LNCaP clone FGC (cell line): ENCODE results near the gene HLA-DQA1.
"Not testable (repeated sequence)": the region's sequence is repeated elsewhere in the genome, so short reads cannot be mapped to it uniquely, and the experiment has no call there.

Experiments used
- DNase-seq: peaks from one replicate; pipeline ENCODE4 v3.0.0-alpha.2; 2011; ENCODE audit warnings: low read depth
- H3K4me3 ChIP-seq: 2 replicates; pipeline ENCODE4 v1.5.1; 2011; ENCODE audit warnings: mild to moderate bottlenecking, low read depth, low read length, control low read depth
- CTCF ChIP-seq: IDR thresholded peaks from 2 replicates; pipeline ENCODE4 v1.5.1; 2012; ENCODE audit warnings: mild to moderate bottlenecking; ENCODE audit not compliant: control insufficient read depth, insufficient read depth; ENCODE audit errors: extremely low read depth

The HLA-DQA1 gene

GRCh38 chr6:32621372-32621771 lies 15.8 kb upstream of the HLA-DQA1 start:
- TF ChIP-seq CTCF = no peak
- DNase-seq = no peak
- H3K4me3 ChIP-seq = no peak overlapping the region

DNA sequence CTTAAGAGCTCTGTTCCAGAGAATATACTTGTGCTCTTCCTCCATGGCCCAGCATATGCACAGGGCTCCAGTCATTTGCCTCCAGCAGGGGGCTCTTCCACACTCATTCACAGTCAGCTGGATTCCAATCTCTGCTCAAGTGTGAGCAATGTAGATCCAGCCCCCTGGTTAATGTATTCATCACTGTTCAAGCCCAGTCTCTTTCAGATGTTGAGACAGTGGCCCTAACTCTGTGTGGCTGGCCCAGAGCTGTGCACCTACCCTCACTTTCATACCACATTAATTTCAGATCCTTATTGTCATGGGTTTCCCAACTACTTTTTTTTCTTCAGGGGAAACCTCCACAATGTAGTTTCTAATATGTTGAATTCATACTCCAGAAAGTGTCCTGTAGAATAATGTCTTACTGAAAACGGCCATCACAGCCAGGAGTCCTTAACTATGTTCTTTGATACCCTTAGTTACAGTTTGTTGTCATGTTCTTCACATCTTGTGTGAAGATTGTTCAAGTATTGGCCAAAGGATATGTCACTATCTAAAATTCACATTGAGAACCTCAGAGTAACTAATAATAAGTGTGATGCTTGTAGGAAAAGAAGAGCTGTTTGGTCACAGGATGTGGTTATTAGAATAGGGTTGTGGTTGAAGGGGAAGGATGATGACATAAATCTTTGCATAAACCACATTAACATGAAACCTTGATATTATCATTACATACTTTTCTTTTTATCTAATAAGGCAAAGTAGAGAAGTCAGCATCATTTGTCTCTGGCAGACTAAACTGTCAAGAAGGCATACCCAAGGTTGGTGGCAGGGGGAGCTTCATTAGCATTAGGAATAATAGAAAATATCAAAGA lies 14.4 kb upstream of the HLA-DQA1 start:
- DNase-seq = peak; percentile 3
- peak; percentile 42 for TF ChIP-seq CTCF
- H3K4me3 ChIP-seq = no peak overlapping the region

GRCh38 chr6:32623693-32624092 lies 13.5 kb upstream of the HLA-DQA1 start:
- DNase-seq = no peak
- TF ChIP-seq CTCF = no peak
- no peak overlapping the region for H3K4me3 ChIP-seq

- no peak for DNase-seq
- TF ChIP-seq CTCF = no peak
- H3K4me3 ChIP-seq = no peak overlapping the region
Observed at GRCh38 chr6:32624565-32624964, 12.6 kb upstream of the HLA-DQA1 start.

DNA sequence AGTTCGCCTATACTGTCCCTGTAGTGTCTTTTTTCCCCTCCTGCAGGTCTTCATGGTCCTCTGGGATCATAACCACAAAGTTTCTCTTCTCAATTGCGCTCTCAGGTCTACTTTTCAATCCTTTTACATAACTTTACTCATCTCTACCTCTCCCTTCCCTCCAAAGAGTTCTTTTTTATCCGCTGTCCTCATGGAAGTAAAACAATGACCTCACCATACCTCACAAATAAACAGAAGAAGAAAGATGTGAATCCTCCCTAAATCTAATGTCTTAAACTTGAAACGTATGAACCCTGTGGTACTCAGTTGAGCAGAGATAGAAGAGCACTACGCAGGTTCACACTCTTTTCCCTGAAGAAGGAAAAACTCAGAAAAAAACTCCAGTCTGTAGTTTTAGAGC lies 12.1 kb upstream of the HLA-DQA1 start:
- no peak for DNase-seq
- no peak overlapping the region for H3K4me3 ChIP-seq
- no peak for TF ChIP-seq CTCF

GRCh38 chr6:32627249-32627648 lies 10.0 kb upstream of the HLA-DQA1 start:
- DNase-seq = no peak
- H3K4me3 ChIP-seq = no peak overlapping the region
- TF ChIP-seq CTCF = no peak

DNA sequence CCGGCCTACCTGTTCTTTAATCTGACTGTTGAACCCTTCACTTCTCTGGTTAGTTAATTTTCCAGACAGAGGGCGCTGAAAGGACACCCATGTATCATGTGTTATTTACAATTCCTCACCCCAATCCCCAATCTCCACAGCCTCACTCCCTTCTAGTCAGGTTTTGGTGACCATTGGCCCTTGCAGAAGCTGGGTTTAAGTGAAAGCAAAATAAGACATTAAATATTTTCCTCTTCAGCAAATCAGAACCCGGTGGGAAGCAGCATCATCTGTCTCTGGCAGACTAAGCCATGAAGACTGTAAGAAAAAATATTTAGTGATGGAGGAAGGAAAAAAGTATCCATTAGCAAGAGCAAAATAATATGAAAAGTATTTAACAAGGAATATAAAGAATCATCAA lies 9.4 kb upstream of the HLA-DQA1 start:
- TF ChIP-seq CTCF = no peak
- DNase-seq = no peak
- H3K4me3 ChIP-seq = no peak overlapping the region

DNA sequence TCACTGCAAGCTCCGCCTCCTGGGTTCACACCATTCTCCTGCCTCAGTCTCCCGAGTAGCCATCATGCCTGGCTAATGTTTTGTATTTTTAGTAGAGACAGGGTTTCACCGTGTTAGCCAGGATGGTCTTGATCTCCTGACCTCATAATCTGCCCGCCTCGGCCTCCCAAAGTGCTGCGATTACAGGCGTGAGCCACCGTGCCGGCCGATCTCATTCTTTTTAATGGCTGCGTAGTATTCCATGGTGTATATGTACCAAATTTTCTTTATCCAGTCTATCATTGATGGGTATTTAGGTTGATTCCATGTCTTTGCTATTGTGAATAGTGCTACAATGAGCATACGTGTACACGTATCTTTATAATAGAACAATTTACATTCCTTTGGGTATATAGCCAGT lies 7.4 kb upstream of the HLA-DQA1 start:
- DNase-seq, H3K4me3 ChIP-seq: not testable (repeated sequence)
